OCI-LY1 (cell line): Measurements from ENCODE around the gene KLHL29.

Experiments used
- EZH2 ChIP-seq: fragments of 200-600 bp; sonication (generic), shearing (Covaris generic); IDR thresholded peaks from 2 replicates; pipeline ENCODE4 v1.8.0; 2017; ENCODE audit warnings: borderline replicate concordance, mixed run types, mild to moderate bottlenecking, antibody characterized with exemption, low read length, moderate library complexity, mixed read lengths
- TF ChIP-seq, protein P1 (sequence below): fragments of 200-600 bp; sonication (generic), shearing (Covaris generic); IDR thresholded peaks from 2 replicates; pipeline ENCODE4 v1.5.1; 2017; ENCODE audit warnings: mild to moderate bottlenecking, antibody characterized with exemption, low read length, moderate library complexity, mixed read lengths

GRCh38 chr2:23629772-23630480 is 244.9 kb downstream of the KLHL29 start:
- TF ChIP-seq EZH2 = no peak
- TF ChIP-seq, protein P1, sequence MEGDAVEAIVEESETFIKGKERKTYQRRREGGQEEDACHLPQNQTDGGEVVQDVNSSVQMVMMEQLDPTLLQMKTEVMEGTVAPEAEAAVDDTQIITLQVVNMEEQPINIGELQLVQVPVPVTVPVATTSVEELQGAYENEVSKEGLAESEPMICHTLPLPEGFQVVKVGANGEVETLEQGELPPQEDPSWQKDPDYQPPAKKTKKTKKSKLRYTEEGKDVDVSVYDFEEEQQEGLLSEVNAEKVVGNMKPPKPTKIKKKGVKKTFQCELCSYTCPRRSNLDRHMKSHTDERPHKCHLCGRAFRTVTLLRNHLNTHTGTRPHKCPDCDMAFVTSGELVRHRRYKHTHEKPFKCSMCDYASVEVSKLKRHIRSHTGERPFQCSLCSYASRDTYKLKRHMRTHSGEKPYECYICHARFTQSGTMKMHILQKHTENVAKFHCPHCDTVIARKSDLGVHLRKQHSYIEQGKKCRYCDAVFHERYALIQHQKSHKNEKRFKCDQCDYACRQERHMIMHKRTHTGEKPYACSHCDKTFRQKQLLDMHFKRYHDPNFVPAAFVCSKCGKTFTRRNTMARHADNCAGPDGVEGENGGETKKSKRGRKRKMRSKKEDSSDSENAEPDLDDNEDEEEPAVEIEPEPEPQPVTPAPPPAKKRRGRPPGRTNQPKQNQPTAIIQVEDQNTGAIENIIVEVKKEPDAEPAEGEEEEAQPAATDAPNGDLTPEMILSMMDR = no peak
